Astrocyte (in vitro differentiated cells and primary cell): ENCODE results near the gene ARHGAP24.

Experiments
- EZH2 ChIP-seq: IDR thresholded peaks from 2 replicates; pipeline ENCODE4 v1.6.1; 2012; ENCODE audit warnings: mild to moderate bottlenecking, low read length, inconsistent platforms; ENCODE audit not compliant: insufficient read depth
- TF ChIP-seq, protein P1 (sequence below): IDR thresholded peaks from 2 replicates; pipeline ENCODE4 v1.5.1; 2011; ENCODE audit warnings: low read depth, mild to moderate bottlenecking, inconsistent platforms, low read length, moderate library complexity; ENCODE audit not compliant: insufficient read depth

DNA sequence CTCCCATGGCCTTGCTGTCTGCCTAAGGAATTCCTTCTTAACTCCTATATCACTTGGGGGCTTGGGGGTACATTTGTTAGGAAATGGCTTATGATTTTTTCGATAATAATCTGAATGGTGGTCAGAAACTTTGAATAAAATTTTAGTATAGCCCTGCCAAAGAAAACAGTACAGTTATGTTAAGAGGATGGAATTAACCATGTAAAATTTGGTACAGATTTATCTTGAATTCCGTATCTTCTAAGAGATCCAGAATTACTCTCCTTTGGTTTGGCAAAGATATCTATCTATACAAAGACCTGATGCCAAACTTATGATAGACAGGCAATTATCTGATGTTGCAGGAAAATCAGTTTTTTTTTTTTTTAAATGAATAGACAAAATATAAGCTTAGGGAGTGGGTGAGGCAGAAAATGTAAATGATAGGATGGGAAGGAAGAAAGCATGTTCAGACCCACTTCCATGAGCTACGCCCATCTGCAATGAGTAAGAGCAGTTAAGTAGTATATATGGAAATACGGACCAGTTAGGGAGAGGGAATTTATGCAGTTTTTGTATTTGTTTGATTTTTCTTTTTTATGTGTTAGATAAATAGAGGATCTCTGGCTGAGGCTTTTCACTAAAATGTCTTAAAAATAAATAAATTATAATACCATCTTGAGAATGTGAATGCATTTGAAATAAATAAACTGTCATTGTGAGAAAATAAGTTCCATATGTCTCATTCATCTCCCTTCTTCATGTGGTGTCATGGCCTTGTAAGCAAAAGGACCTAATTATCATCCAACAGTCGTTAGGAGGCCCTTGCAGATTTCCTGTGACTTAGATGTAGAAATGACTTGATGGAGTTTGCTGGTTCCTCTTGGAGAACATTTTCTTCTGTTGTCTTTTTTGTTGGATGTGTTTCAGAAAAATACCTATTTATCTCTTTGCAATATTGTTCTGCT, 389.6 kb downstream of the ARHGAP24 start:
- TF ChIP-seq EZH2 = no peak
- TF ChIP-seq, protein P1, sequence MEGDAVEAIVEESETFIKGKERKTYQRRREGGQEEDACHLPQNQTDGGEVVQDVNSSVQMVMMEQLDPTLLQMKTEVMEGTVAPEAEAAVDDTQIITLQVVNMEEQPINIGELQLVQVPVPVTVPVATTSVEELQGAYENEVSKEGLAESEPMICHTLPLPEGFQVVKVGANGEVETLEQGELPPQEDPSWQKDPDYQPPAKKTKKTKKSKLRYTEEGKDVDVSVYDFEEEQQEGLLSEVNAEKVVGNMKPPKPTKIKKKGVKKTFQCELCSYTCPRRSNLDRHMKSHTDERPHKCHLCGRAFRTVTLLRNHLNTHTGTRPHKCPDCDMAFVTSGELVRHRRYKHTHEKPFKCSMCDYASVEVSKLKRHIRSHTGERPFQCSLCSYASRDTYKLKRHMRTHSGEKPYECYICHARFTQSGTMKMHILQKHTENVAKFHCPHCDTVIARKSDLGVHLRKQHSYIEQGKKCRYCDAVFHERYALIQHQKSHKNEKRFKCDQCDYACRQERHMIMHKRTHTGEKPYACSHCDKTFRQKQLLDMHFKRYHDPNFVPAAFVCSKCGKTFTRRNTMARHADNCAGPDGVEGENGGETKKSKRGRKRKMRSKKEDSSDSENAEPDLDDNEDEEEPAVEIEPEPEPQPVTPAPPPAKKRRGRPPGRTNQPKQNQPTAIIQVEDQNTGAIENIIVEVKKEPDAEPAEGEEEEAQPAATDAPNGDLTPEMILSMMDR = no peak
